Activated CD4-positive, alpha-beta T cell treated with anti-CD3 and anti-CD28 coated beads, Interleukin-2, amount 10 ng/mL, durations not matched to agents 24 days and 14 days (primary cell): Measurements from ENCODE around the gene TPSAB1. TPM values are rescaled to one million over a fixed set of nuclear protein-coding genes. Genes with fewer than 3 reads are reported as not detected.

Source experiments
- DNase-seq: peaks from one replicate; pipeline ENCODE4 v3.0.0; 2022
- H3K27ac Mint-ChIP-seq: one replicate; pipeline ENCODE4 v1.8.0; 2022; ENCODE audit warnings: mild to moderate bottlenecking, mixed read lengths
- H3K27me3 Mint-ChIP-seq: one replicate; pipeline ENCODE4 v1.8.0; 2022; ENCODE audit warnings: mixed read lengths
- H3K36me3 Mint-ChIP-seq: one replicate; pipeline ENCODE4 v1.8.0; 2022; ENCODE audit warnings: low read depth, mild to moderate bottlenecking, mixed read lengths
- H3K4me1 Mint-ChIP-seq: one replicate; pipeline ENCODE4 v1.8.0; 2021; ENCODE audit warnings: mixed read lengths
- H3K4me3 Mint-ChIP-seq: one replicate; pipeline ENCODE4 v1.8.0; 2022; ENCODE audit warnings: mild to moderate bottlenecking, moderate library complexity, mixed read lengths
- H3K9me3 Mint-ChIP-seq: one replicate; pipeline ENCODE4 v1.8.0; 2021; ENCODE audit warnings: mixed read lengths
- intact Hi-C: fragments of 100-400 bp; cut with micrococcal nuclease; formaldehyde crosslinking; loops from one replicate; pipeline ENCODE4 v1.15.1; 2023
- total RNA-seq: library from RNA; stranded (reverse); gene quantifications from 2 replicates; pipeline ENCODE4 v1.2.3, GENCODE V29; 2022

TPSAB1 gene
- total RNA-seq, 1 donor from 2014 or later, result not detected

GRCh38 chr16:1215574-1216295, 24.8 kb upstream of the TPSAB1 start:
- Mint-ChIP-seq H3K27ac (no peak overlapping the region), H3K4me3 (no peak overlapping the region), H3K9me3 (no peaks in the 10 kb centered on the region), H3K36me3 (no peaks in the 10 kb centered on the region), H3K4me1 (no peaks in the 10 kb centered on the region), H3K27me3 (no peaks in the 10 kb centered on the region)
- intact Hi-C loops, result no loop called here
- DNase-seq, result no peak

GRCh38 chr16:1216296-1216619, 24.2 kb upstream of the TPSAB1 start:
- no peak overlapping the region for H3K4me3 Mint-ChIP-seq

DNA sequence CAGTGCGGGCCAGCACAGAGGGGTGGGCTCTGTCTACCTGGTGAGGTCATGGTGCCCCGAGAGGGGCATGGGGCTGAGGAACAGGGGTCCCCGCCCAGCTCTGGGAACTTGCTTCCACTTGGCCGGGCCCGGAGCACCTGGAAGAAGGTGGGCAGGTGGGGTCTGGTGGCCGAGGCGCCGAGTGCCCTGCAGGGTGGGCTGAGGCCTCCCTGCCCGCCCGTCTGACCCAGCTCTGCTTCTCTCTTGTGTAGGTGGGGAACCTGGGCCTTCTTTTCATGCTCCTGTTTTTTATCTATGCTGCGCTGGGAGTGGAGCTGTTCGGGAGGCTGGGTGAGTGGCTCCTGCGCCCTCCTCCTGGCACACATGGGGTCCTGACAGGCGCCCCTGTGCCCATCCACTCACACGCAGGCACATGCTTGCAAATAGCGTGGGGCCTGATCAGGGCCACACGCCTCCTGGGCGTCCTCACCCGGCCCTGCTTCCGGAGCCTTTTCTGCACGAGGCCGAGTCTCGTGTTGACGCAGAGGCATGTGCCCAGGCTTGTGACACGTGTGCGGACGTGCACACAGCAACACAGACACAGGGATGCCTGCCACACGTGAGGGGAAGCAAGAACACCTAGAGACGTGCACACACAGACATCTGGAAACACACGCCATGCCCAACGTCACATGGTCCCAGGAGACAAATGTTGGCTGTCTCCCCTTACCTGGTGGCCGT, 23.7 kb upstream of the TPSAB1 start:
- H3K27ac Mint-ChIP-seq, result no peak overlapping the region
- H3K4me3 Mint-ChIP-seq, result no peak overlapping the region
- H3K4me1 Mint-ChIP-seq, result no peaks in the 10 kb centered on the region
- intact Hi-C loops, result no loop called here
- no peaks in the 10 kb centered on the region for H3K36me3 Mint-ChIP-seq
- no peaks in the 10 kb centered on the region for H3K27me3 Mint-ChIP-seq
- no peak for DNase-seq
- no peaks in the 10 kb centered on the region for H3K9me3 Mint-ChIP-seq

More at GRCh38 chr16:1216296-1216619, 24.2 kb upstream of the TPSAB1 start:
- H3K4me1 Mint-ChIP-seq, result no peaks in the 10 kb centered on the region
- H3K9me3 Mint-ChIP-seq, result no peaks in the 10 kb centered on the region
- DNase-seq, result no peak
- no peaks in the 10 kb centered on the region for H3K27me3 Mint-ChIP-seq
- H3K27ac Mint-ChIP-seq, result no peak overlapping the region
- H3K36me3 Mint-ChIP-seq, result no peaks in the 10 kb centered on the region
- intact Hi-C loops, result no loop called here

DNA sequence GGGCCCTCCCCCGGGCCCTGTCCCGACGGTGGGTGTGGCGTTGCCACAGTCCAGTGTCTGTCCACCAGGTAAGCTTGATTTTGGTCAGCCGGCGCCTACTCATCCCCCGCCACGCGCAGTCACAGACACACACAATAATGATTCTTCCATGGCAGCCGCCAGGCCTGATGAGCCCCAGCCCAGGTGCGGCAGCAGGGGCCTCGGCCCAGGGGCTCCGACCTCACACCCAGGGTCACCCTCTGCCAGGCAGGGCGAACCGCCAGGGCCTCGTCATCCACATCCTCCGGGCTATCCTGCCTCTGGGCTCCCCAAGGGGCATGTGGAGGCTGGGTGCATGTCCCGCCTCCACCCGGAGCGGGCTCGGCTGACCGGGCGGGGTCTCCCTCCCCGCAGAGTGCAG, 23.0 kb upstream of the TPSAB1 start:
- H3K36me3 Mint-ChIP-seq, result no peaks in the 10 kb centered on the region
- H3K27ac Mint-ChIP-seq, result no peak overlapping the region
- no peak overlapping the region for H3K4me3 Mint-ChIP-seq
- intact Hi-C loops, result no loop called here
- H3K4me1 Mint-ChIP-seq, result no peaks in the 10 kb centered on the region
- no peaks in the 10 kb centered on the region for H3K27me3 Mint-ChIP-seq
- no peaks in the 10 kb centered on the region for H3K9me3 Mint-ChIP-seq
- no peak for DNase-seq

DNA sequence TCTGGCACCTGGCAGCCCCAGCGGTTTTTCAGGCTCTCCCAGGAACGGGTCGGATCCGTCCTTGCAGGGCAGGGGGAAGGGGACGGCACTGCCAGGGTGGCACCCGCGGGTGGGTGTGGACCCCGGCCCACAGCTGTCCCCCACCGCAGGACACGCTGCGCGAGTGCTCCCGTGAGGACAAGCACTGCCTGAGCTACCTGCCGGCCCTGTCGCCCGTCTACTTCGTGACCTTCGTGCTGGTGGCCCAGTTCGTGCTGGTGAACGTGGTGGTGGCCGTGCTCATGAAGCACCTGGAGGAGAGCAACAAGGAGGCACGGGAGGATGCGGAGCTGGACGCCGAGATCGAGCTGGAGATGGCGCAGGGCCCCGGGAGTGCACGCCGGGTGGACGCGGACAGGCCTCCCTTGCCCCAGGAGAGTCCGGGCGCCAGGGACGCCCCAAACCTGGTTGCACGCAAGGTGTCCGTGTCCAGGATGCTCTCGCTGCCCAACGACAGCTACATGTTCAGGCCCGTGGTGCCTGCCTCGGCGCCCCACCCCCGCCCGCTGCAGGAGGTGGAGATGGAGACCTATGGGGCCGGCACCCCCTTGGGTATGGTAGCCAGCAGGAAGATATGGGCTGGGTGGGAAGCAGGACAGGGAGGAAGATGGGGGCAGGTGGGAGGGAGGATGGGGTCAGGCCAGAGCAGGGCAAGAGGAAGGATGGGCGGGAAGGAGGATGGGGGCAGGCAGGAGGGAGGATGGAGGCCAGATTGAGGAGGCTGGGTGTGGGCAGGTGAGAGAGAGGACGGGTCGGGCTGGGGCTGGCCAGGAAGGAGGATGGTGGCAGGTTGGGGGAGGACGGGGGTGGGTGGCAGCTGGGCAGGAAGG, 22.2 kb upstream of the TPSAB1 start:
- intact Hi-C loops, result no loop called here
- Mint-ChIP-seq H3K4me1 (no peaks in the 10 kb centered on the region), H3K27me3 (no peaks in the 10 kb centered on the region), H3K4me3 (no peak overlapping the region), H3K36me3 (no peaks in the 10 kb centered on the region), H3K27ac (no peak overlapping the region), H3K9me3 (no peaks in the 10 kb centered on the region)
- DNase-seq, result no peak

GRCh38 chr16:1218930-1219611, 21.4 kb upstream of the TPSAB1 start:
- Mint-ChIP-seq H3K27ac (no peak overlapping the region), H3K9me3 (no peaks in the 10 kb centered on the region), H3K27me3 (no peaks in the 10 kb centered on the region), H3K4me1 (no peaks in the 10 kb centered on the region), H3K36me3 (no peaks in the 10 kb centered on the region), H3K4me3 (no peak overlapping the region)
- intact Hi-C loops, result no loop called here
- no peak for DNase-seq

DNA sequence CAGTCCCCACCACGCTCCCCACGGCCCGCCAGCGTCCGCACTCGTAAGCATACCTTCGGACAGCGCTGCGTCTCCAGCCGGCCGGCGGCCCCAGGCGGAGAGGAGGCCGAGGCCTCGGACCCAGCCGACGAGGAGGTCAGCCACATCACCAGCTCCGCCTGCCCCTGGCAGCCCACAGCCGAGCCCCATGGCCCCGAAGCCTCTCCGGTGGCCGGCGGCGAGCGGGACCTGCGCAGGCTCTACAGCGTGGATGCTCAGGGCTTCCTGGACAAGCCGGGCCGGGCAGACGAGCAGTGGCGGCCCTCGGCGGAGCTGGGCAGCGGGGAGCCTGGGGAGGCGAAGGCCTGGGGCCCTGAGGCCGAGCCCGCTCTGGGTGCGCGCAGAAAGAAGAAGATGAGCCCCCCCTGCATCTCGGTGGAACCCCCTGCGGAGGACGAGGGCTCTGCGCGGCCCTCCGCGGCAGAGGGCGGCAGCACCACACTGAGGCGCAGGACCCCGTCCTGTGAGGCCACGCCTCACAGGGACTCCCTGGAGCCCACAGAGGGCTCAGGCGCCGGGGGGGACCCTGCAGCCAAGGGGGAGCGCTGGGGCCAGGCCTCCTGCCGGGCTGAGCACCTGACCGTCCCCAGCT, 20.3 kb upstream of the TPSAB1 start:
- Mint-ChIP-seq H3K27me3 (no peaks in the 10 kb centered on the region), H3K9me3 (no peaks in the 10 kb centered on the region), H3K4me1 (no peaks in the 10 kb centered on the region), H3K4me3 (no peak overlapping the region), H3K36me3 (no peaks in the 10 kb centered on the region), H3K27ac (no peak overlapping the region)
- intact Hi-C loops, result no loop called here
- DNase-seq, result no peak

DNA sequence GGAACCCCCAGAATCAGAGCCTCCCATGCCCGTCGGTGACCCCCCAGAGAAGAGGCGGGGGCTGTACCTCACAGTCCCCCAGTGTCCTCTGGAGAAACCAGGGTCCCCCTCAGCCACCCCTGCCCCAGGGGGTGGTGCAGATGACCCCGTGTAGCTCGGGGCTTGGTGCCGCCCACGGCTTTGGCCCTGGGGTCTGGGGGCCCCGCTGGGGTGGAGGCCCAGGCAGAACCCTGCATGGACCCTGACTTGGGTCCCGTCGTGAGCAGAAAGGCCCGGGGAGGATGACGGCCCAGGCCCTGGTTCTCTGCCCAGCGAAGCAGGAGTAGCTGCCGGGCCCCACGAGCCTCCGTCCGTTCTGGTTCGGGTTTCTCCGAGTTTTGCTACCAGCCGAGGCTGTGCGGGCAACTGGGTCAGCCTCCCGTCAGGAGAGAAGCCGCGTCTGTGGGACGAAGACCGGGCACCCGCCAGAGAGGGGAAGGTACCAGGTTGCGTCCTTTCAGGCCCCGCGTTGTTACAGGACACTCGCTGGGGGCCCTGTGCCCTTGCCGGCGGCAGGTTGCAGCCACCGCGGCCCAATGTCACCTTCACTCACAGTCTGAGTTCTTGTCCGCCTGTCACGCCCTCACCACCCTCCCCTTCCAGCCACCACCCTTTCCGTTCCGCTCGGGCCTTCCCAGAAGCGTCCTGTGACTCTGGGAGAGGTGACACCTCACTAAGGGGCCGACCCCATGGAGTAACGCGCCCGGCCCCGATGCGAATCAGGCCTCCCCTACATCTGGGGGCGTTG, 19.5 kb upstream of the TPSAB1 start:
- Mint-ChIP-seq H3K27ac (no peak overlapping the region), H3K36me3 (no peaks in the 10 kb centered on the region), H3K4me3 (no peak overlapping the region), H3K9me3 (no peaks in the 10 kb centered on the region), H3K27me3 (no peaks in the 10 kb centered on the region), H3K4me1 (no peaks in the 10 kb centered on the region)
- no peak for DNase-seq
- intact Hi-C loops, result no loop called here

DNA sequence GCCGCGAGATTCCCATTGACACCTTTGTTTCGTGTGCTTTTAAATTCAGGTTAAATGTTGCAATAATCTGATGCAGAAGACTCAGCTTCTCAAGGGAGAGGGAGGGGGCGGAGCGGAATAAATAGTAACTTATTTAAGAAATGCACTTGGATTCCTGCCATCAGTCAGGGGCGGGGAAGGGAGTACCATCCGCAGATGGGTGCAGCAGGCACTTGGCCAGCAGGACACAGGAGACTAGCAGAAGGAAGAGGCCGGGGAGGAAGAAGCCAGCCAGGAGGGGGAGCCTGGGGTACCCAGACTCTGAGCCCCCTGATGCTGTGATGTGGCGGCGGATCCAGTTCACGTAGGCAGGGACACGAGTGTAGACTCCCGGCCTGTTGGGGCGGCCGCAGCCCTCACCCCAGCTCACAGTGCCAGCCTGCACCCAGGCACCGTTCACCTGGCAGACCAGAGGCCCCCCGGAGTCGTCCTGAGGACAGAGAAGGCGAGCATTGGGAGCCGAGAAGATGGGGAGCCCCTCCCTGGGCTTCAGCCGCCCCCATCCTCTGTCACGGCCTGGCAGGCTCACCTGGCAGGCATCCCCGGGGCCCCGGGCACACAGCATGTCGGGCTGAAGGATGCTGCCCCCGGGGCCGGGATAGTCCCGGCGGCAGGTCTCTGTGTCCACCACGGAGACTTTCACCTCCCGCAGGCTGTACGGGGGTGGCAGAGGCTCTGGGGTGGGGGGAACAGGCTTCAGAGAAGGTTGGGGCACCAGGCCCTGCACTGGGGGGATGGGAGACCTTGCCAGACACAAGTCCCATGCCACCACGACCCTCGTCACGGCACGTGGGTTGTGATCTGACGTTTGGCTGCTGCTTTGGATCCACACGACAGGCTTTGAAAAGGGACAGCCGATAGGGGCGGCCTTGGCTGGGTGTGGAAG, 18.6 kb upstream of the TPSAB1 start:
- no peak overlapping the region for H3K27ac Mint-ChIP-seq
- intact Hi-C loops, result no loop called here

GRCh38 chr16:1222553-1223354, 17.8 kb upstream of the TPSAB1 start:
- no peaks in the 10 kb centered on the region for H3K27me3 Mint-ChIP-seq
- DNase-seq, result no peak
- no peak overlapping the region for H3K27ac Mint-ChIP-seq
- no peaks in the 10 kb centered on the region for H3K9me3 Mint-ChIP-seq
- no peaks in the 10 kb centered on the region for H3K36me3 Mint-ChIP-seq
- intact Hi-C loops, result no loop called here
- no peak overlapping the region for H3K4me3 Mint-ChIP-seq
- H3K4me1 Mint-ChIP-seq, result no peaks in the 10 kb centered on the region

More for the DNA sequence above, 18.6 kb upstream of the TPSAB1 start:
- H3K4me1 Mint-ChIP-seq, result no peaks in the 10 kb centered on the region
- DNase-seq, result no peak
- no peak overlapping the region for H3K4me3 Mint-ChIP-seq
- no peaks in the 10 kb centered on the region for H3K9me3 Mint-ChIP-seq
- H3K36me3 Mint-ChIP-seq, result no peaks in the 10 kb centered on the region
- no peaks in the 10 kb centered on the region for H3K27me3 Mint-ChIP-seq

- Mint-ChIP-seq H3K4me1 (no peaks in the 10 kb centered on the region), H3K27ac (no peak overlapping the region), H3K9me3 (no peaks in the 10 kb centered on the region), H3K4me3 (no peak overlapping the region), H3K36me3 (no peaks in the 10 kb centered on the region), H3K27me3 (no peaks in the 10 kb centered on the region)
- no peak for DNase-seq
- intact Hi-C loops, result no loop called here
Measured at GRCh38 chr16:1223355-1224214, 16.9 kb upstream of the TPSAB1 start.
